Smooth muscle cell of bladder (primary cell): ENCODE data around the gene ODAM. TPM values are rescaled to one million over a fixed set of nuclear protein-coding genes. Genes with fewer than 3 reads are reported as not detected.

Experiments
- total RNA-seq: library from RNA; depleted of rRNA; stranded (reverse); fragments of >200 nt; gene quantifications from 2 replicates; pipeline ENCODE4 v1.2.3, GENCODE V29; 2014

Gene ODAM, protein sequence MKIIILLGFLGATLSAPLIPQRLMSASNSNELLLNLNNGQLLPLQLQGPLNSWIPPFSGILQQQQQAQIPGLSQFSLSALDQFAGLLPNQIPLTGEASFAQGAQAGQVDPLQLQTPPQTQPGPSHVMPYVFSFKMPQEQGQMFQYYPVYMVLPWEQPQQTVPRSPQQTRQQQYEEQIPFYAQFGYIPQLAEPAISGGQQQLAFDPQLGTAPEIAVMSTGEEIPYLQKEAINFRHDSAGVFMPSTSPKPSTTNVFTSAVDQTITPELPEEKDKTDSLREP
- total RNA-seq, result not detected in 2 replicates

GRCh38 chr4:70195425-70195824 lies at the start of gene ODAM:
TSS of gene ODAM (plus strand) at chr4:70195725. CDS start at chr4:70196544, 819 bp downstream.

GRCh38 chr4:70153937-70154336 lies 41.6 kb upstream of the ODAM start, which contains the start of gene PRR27:
TSS of gene PRR27 (plus strand) at chr4:70154237. CDS start at chr4:70154376, 139 bp downstream.

GRCh38 chr4:70225824-70226223 lies 30.3 kb downstream of the ODAM start, which contains the start of gene FDCSP:
TSS of gene FDCSP (plus strand) at chr4:70226124. CDS start at chr4:70231195, 5,071 bp downstream.

DNA sequence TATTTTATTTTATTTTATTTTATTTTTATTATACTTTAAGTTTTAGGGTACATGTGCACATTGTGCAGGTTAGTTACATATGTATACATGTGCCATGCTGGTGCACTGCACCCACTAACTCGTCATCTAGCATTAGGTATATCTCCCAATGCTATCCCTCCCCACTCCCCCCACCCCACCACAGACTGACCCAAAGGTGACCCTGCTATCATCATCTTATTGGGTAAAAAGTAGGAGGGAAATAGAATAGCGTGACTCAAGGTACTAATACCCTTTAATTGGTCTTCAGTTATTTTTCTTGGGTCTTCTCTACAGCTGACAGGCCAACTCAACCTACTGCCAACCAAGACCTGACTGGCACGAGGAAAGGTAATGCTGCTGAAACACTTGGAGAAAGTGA lies 46.8 kb downstream of the ODAM start, which contains the start of gene CSN3:
Gene CSN3 (plus strand): TSS at position 301 of the 400 bp plus-strand sequence. CDS start 2,223 bp downstream, outside the sequence.

Other genes with a start within 250 kb of the ODAM start
- not detected in 2 replicates for gene CSN2, start 230.0 kb upstream of the ODAM start, total RNA-seq
- 0.14 TPM in 1 of 2 replicates, not detected in the other for gene STATH, start 199.8 kb upstream of the ODAM start, total RNA-seq
- not detected in 2 replicates for gene HTN3, start 167.3 kb upstream of the ODAM start, total RNA-seq
- gene HTN1, start 145.3 kb upstream of the ODAM start, total RNA-seq, result not detected in 2 replicates
- gene PRR27, start 41.5 kb upstream of the ODAM start, total RNA-seq, result not detected in 2 replicates
- gene FDCSP, start 30.4 kb downstream of the ODAM start, total RNA-seq, result not detected in 2 replicates
- gene CSN3, start 46.9 kb downstream of the ODAM start, total RNA-seq, result not detected in 2 replicates
- not detected in 2 replicates for gene CABS1, start 139.3 kb downstream of the ODAM start, total RNA-seq
- gene SMR3A, start 165.0 kb downstream of the ODAM start, total RNA-seq, result not detected in 2 replicates
- not detected in 2 replicates for gene SMR3B, start 187.4 kb downstream of the ODAM start, total RNA-seq
- gene OPRPN, start 202.2 kb downstream of the ODAM start, total RNA-seq, result not detected in 2 replicates